ENCODE results near the gene SPACDR. TPM values are rescaled to one million over a fixed set of nuclear protein-coding genes. Genes with fewer than 3 reads are reported as not detected.
A peak's percentile ranks its signal among the peaks of the same experiment; 100 is the strongest.

SPACDR gene
- total RNA-seq, 1 donor from 2014 or later = 2.5 TPM

DNA sequence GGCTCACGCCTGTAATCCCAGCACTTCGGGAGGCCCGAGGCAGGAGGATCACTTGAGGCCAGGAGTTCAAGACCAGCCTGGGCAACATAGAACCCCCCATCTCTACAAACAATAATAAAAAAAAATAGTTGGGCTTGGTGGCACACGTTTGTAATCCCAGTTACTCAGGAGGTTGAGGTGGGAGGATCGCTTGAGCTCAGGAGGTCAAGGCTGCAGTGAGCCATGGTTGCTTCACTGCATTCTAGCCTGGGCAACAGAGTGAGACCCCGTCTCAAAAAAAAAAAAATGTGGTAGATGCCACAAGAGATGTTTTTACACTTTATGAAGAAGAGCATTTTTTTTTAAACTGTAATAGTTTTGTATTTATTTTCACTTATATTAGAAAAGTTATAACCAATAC lies 32.4 kb upstream of the SPACDR start:
- no peak overlapping the region for H3K4me3 ChIP-seq (ENCODE audit: insufficient read depth, low read depth, low read length)
- H4K20me1 ChIP-seq (ENCODE audit: insufficient read depth, low read length) = no peaks in the 10 kb centered on the region
- H3K4me1 ChIP-seq (ENCODE audit: insufficient read depth, low read length) = no peaks in the 10 kb centered on the region
- no peak overlapping the region for H3K4me3 Mint-ChIP-seq (ENCODE audit: unreplicated experiment)
- H3K36me3 Mint-ChIP-seq (ENCODE audit: low read depth, unreplicated experiment) = peaks cover 4% of the 10 kb centered on the region
- TF ChIP-seq, protein P1, sequence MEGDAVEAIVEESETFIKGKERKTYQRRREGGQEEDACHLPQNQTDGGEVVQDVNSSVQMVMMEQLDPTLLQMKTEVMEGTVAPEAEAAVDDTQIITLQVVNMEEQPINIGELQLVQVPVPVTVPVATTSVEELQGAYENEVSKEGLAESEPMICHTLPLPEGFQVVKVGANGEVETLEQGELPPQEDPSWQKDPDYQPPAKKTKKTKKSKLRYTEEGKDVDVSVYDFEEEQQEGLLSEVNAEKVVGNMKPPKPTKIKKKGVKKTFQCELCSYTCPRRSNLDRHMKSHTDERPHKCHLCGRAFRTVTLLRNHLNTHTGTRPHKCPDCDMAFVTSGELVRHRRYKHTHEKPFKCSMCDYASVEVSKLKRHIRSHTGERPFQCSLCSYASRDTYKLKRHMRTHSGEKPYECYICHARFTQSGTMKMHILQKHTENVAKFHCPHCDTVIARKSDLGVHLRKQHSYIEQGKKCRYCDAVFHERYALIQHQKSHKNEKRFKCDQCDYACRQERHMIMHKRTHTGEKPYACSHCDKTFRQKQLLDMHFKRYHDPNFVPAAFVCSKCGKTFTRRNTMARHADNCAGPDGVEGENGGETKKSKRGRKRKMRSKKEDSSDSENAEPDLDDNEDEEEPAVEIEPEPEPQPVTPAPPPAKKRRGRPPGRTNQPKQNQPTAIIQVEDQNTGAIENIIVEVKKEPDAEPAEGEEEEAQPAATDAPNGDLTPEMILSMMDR (IDR thresholded peaks at IDR 0.05; ENCODE audit: insufficient read depth, low read depth, low read length) = no peak
- TF ChIP-seq EZH2 (IDR thresholded peaks at IDR 0.05; ENCODE audit: insufficient read depth, low read length) = no peak
- H3K27me3 ChIP-seq (ENCODE audit: insufficient read depth, low read length) = peaks cover 5% of the 10 kb centered on the region
- FAIRE-seq (no peak), DNase-seq (ENCODE audit: low read depth) (no peak)
- H3K79me2 ChIP-seq (ENCODE audit: insufficient read depth, low read length) = no peaks in the 10 kb centered on the region
- H3K9me3 Mint-ChIP-seq (ENCODE audit: unreplicated experiment) = no peaks in the 10 kb centered on the region
- H3K9me3 ChIP-seq (ENCODE audit: insufficient read depth, low read depth, low read length) = no peaks in the 10 kb centered on the region
- no peaks in the 10 kb centered on the region for H3K36me3 ChIP-seq (ENCODE audit: insufficient read depth, low read length)
- no peak overlapping the region for H3K27ac Mint-ChIP-seq (ENCODE audit: unreplicated experiment)
- no peak overlapping the region for H2AFZ ChIP-seq (ENCODE audit: low read depth, low read length)
- peaks cover 16% of the 10 kb centered on the region for H3K27me3 Mint-ChIP-seq (ENCODE audit: low read depth, unreplicated experiment)
- no peaks in the 10 kb centered on the region for H3K4me1 Mint-ChIP-seq (ENCODE audit: low read depth, unreplicated experiment)
- no peak overlapping the region for H3K4me2 ChIP-seq (ENCODE audit: low read length)
- no peak overlapping the region for H3K9ac ChIP-seq (ENCODE audit: low read length)
- no peak overlapping the region for H3K27ac ChIP-seq (ENCODE audit: low read depth, low read length)

DNA sequence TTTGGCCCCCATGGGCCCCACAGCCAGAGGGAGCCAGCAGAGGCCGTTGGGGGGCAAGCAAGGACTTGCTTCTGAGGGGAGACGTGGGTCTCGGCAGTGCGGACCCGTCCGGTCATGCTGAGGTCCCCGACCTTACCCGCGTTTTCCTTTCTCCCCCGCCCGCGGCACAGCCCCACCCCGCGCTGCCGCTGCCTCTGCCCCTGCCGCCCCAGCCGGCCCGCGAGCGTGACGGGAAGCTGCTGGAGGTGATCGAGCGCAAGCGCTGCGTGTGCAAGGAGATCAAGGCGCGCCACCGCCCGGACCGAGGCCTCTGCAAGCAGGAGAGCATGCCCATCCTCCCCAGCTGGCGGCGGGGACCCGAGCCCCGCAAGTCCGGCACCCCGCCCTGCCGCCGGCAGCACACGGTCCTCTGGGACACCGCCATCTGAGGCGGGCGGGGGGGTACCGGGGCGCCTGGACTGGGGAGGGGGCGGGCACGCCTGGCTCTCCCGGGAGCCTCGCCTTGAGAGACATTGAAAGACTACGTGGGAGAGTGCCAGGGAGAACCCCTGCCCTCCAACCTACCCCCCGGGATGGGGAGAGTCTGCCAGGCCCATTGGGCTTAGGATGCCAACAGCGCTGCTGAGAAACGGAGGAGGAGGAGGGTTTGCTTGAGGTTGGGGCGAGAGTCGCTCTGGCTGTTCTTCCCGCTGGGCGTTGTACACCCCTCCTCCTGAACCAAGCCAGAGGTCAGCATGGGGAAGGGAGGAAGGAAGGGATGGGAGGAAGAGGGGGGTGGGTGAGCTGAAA lies 29.6 kb upstream of the SPACDR start:
- Histone ChIP-seq H3K4me2 (ENCODE audit: low read length) (peak overlapping the region; percentile 75), H3K9me3 (ENCODE audit: insufficient read depth, low read depth, low read length) (no peaks in the 10 kb centered on the region), H4K20me1 (ENCODE audit: insufficient read depth, low read length) (no peaks in the 10 kb centered on the region), H3K9ac (ENCODE audit: low read length) (peak overlapping the region; percentile 23), H2AFZ (ENCODE audit: low read depth, low read length) (peak overlapping the region; percentile 71), H3K79me2 (ENCODE audit: insufficient read depth, low read length) (no peaks in the 10 kb centered on the region), H3K4me3 (ENCODE audit: insufficient read depth, low read depth, low read length) (no peak overlapping the region), H3K27me3 (ENCODE audit: insufficient read depth, low read length) (peaks cover 5% of the 10 kb centered on the region), H3K36me3 (ENCODE audit: insufficient read depth, low read length) (no peaks in the 10 kb centered on the region), H3K4me1 (ENCODE audit: insufficient read depth, low read length) (no peaks in the 10 kb centered on the region), H3K27ac (ENCODE audit: low read depth, low read length) (no peak overlapping the region)
- peaks cover 8% of the 10 kb centered on the region for H3K36me3 Mint-ChIP-seq (ENCODE audit: low read depth, unreplicated experiment)
- no peak overlapping the region for H3K27ac Mint-ChIP-seq (ENCODE audit: unreplicated experiment)
- H3K9me3 Mint-ChIP-seq (ENCODE audit: unreplicated experiment) = no peaks in the 10 kb centered on the region
- H3K27me3 Mint-ChIP-seq (ENCODE audit: low read depth, unreplicated experiment) = peaks cover 16% of the 10 kb centered on the region
- peak overlapping the region; percentile 8 for H3K4me3 Mint-ChIP-seq (ENCODE audit: unreplicated experiment)
- no peaks in the 10 kb centered on the region for H3K4me1 Mint-ChIP-seq (ENCODE audit: low read depth, unreplicated experiment)
- no peak for DNase-seq (ENCODE audit: low read depth)
- no peak for FAIRE-seq
- TF ChIP-seq, protein P1 (IDR thresholded peaks at IDR 0.05; ENCODE audit: insufficient read depth, low read depth, low read length) = no peak
- no peak for TF ChIP-seq EZH2 (IDR thresholded peaks at IDR 0.05; ENCODE audit: insufficient read depth, low read length)
